ENCODE results near the gene RFC5. TPM values are rescaled to one million over a fixed set of nuclear protein-coding genes. Genes with fewer than 3 reads are reported as not detected.
"Not testable (repeated sequence)": the region's sequence is repeated elsewhere in the genome, so short reads cannot be mapped to it uniquely, and the experiment has no call there.

The RFC5 gene
- total RNA-seq = 2.6 TPM
- long read RNA-seq, partial matches to known transcripts = 1 of 9 reads
- long read RNA-seq, other reads (novel, unspliced or antisense) = 7 of 9 reads

- peak; percentile 99 for DNase-seq (ENCODE audit: low spot score)
- intact Hi-C loops (cut with DNase I) = loop anchor here (2.0 to 10.0 kb wide), 2 partner anchors 46 to 358 kb away; partner anchors contain the start of genes SUDS3 and TAOK3
Measured at GRCh38 chr12:118016424-118017264, at the start of gene RFC5. RFC5 (plus strand) TSS chr12:118016703; CDS start chr12:118016828, 125 bp downstream.

DNA sequence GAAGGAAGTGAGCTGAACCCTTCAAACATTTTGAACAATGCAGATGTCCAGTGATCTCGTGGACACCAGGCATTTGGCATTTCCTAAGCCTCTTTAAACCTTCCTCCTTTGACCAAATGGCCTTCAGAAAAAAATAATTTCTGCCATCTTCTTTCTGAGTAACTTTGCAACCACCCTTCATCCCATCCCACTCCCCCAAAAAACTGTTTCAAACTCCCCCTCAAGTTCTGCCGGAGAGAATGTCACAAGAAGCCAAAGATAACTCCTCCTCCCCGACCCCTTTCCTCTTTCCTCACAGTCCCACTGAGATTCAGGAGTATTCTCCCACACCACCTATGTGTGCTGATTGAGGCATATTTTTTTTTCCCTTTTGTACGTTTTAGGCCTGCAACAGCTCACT is 49.5 kb upstream of the RFC5 start:
- intact Hi-C loops (cut with DNase I) = no loop called here
- no peak for DNase-seq (ENCODE audit: low spot score)

DNA sequence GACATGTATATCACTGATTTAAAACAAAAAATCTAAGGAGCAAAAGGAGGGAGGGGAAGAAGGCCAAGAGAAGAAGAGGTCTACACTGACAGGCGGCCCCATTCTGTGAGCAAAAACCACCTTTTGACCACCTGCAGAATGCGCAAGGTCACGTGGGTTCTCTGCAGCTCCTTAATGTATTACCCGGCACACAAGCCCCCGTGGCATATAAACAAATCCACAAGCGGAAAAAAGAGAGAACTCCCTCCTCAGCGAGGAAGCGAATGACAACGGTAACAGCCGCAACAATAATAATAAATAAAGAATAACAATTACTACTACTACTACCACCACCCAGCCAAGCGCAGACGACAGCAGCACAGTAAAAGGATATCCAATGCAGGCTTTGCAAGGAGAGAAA is 49.0 kb upstream of the RFC5 start:
- no peak for DNase-seq (ENCODE audit: low spot score)

GRCh38 chr12:117968151-117968789 is 48.2 kb upstream of the RFC5 start:
- intact Hi-C loops (cut with DNase I) = no loop called here
- no peak for DNase-seq (ENCODE audit: low spot score)

More for the DNA sequence above, 49.0 kb upstream of the RFC5 start:
- intact Hi-C loops (cut with DNase I) = no loop called here

DNA sequence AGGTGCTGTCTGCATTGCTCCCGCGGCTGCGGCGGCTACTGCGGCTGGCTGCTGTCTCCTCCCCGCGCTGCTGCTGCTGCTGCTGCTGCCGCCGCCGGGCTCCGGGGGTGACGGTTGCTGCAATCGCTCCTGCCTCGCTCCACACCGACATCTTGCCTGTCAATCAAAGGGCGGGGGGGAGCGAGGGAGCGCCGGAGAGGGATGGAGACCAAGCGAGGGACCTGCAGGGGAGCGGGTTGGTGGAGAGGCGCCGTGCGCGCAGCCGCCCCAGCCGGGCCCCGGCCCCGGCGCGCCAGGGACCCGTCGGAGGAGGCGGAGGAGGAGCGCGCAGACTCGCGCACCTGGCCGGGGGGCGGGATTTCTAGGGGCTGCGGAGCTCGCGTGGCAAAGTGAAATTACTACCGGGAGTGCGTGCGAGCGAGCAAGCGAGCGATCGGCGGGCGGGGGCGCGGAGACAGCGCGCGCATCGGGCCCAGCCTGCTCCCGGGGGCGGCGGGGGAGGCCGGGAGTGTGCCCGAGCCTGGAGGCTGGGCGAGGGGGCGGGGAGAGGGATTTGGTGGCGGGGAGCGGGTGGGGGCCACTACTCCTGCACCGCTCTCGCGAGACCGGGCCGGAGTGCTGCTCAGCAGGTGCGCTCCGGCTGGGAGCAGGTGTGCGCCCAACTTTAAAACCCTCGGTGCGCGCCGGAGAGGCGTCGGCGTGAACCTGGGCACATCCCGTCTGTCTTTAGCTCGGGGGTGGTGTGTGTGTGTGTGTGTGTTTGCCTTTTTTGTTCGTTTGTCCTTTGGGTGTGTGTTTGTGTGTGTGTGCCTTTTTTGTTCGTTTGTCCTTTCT is 47.5 kb upstream of the RFC5 start, which contains the start of gene KSR2:
Gene KSR2 (minus strand): TSS at position 165 of the 834 bp plus-strand sequence. CDS start 735 bp downstream, outside the sequence.
- intact Hi-C loops (cut with DNase I) = no loop called here

GRCh38 chr12:117970334-117970733 is 46.2 kb upstream of the RFC5 start:
- DNase-seq (ENCODE audit: low spot score) = no peak
- intact Hi-C loops (cut with DNase I) = no loop called here

More for the DNA sequence above, 47.5 kb upstream of the RFC5 start, which contains the start of gene KSR2:
- DNase-seq (ENCODE audit: low spot score) = no peak

- intact Hi-C loops (cut with DNase I) = no loop called here
- no peak for DNase-seq (ENCODE audit: low spot score)
Measured at GRCh38 chr12:117972301-117972700, 44.2 kb upstream of the RFC5 start.

GRCh38 chr12:117975006-117975405 is 41.5 kb upstream of the RFC5 start:
- intact Hi-C loops (cut with DNase I) = no loop called here
- no peak for DNase-seq (ENCODE audit: low spot score)

DNA sequence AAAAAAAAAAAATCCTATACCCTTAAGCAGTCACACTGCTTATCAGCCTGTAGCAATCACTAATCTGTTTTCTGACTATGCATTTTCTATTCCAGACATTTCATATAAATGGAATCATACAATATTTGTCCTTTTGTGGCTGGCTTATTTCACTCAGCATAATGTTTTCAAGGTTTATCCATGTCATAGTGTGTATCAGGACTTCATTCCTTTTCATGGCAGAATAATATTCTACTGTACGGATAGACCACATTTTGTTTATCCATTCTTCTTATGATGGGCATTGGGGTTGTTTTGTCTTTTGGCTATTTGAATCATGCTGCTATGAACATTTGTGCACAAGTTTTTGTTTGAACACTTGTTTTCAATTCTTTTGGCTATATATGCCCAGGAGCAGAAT is 39.1 kb upstream of the RFC5 start:
- DNase-seq (ENCODE audit: low spot score) = no peak
- intact Hi-C loops (cut with DNase I) = no loop called here

GRCh38 chr12:117980616-117981015 is 35.9 kb upstream of the RFC5 start:
- intact Hi-C loops (cut with DNase I) = no loop called here
- DNase-seq (ENCODE audit: low spot score) = no peak

GRCh38 chr12:117981267-117981666 is 35.2 kb upstream of the RFC5 start:
- intact Hi-C loops (cut with DNase I) = no loop called here

DNA sequence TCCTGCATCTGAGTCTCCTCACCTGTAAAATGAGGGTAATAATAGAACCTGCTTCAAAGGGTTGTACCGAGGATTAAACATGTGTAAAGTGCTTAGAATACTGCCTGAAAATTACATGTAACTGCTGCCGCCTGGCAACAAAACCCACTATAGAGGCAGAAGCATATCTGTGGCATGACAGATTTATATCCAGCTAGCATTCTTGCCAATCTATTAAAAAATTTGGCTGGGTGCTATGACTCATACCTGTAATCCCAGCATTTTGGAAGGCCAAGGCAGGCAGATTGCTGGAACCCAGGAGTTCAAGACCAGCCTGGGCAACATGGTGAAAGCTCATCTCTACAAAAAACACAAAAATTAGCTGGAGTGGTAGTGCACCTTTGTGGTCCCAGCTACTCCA is 31.3 kb upstream of the RFC5 start:
- intact Hi-C loops (cut with DNase I) = no loop called here
- DNase-seq (ENCODE audit: low spot score) = no peak

More at GRCh38 chr12:117981267-117981666, 35.2 kb upstream of the RFC5 start:
- DNase-seq (ENCODE audit: low spot score) = no peak

DNA sequence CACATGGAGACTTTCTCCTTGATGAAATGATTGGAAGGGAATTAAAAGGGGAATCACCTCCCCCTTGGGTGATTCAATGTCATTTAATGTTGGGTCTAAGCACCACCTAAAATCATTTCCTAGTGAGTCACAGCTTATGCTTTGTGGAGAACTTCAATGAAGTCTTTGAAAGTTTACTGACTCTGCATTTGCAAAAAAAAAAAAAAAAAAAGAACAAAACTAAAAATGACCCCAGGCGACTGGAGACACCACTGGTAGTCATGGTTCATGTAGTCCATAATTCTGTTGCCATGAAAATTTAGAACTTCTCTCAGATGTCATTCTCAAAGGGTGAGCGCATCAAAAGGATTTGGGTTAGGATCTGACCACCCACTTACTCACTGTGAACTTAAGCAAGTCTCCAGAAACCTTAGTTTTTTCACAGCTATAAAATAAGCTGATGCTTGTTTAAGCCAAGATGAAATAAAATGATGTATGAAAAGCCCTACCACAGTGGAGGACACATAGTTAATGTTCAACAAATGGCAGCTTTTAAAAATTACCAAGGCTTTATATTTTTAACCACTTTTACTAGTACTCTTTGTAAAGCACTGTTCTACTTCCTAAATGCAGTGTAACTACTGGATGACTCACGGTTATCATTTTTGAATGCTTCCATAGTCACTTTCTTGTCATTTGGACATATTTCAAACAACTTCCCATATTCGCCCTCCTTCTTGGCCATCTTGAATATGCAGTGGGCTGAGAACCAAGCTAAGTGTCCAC is 29.6 kb upstream of the RFC5 start:
- intact Hi-C loops (cut with DNase I) = no loop called here
- DNase-seq (ENCODE audit: low spot score) = no peak

- no peak for DNase-seq (ENCODE audit: low spot score)
- intact Hi-C loops (cut with DNase I) = no loop called here
Measured at GRCh38 chr12:117994551-117995438, 21.7 kb upstream of the RFC5 start.

GRCh38 chr12:117998719-117999118 is 17.8 kb upstream of the RFC5 start:
- DNase-seq (ENCODE audit: low spot score) = no peak
- intact Hi-C loops (cut with DNase I) = no loop called here

GRCh38 chr12:117999806-118000205 is 16.7 kb upstream of the RFC5 start:
- intact Hi-C loops (cut with DNase I); DNase-seq (ENCODE audit: low spot score): not testable (repeated sequence)

GRCh38 chr12:118010903-118011302 is 5.6 kb upstream of the RFC5 start:
- intact Hi-C loops (cut with DNase I) = loop anchor here (10.0 kb wide), 1 partner anchor 364 kb away; the partner anchor contains the start of genes SUDS3 and TAOK3
- no peak for DNase-seq (ENCODE audit: low spot score)

DNA sequence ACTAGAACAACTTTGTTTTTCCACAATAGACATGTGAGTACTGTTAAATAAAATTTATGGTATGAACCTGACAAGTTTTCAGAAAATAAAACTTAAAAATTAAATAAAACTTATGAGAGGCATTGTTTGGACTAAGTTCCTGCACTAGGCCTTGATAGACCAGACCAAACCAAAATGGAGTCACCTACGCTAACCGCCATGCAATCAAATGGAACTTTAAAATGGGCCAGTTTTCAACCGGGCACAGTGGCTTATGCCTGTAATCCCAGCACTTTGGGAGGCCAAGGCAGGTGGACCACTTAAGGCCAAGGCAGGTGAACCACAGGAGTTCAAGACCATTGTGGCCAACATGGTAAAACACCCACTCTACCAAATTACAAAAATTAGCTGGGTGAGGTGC is 5.1 kb upstream of the RFC5 start:
- no peak for DNase-seq (ENCODE audit: low spot score)

More for the DNA sequence above, 5.1 kb upstream of the RFC5 start:
- intact Hi-C loops (cut with DNase I) = loop anchor here (10.0 kb wide), 1 partner anchor 363 kb away; the partner anchor contains the start of genes SUDS3 and TAOK3
